ENCODE data around the gene ST6GALNAC1.

DNA sequence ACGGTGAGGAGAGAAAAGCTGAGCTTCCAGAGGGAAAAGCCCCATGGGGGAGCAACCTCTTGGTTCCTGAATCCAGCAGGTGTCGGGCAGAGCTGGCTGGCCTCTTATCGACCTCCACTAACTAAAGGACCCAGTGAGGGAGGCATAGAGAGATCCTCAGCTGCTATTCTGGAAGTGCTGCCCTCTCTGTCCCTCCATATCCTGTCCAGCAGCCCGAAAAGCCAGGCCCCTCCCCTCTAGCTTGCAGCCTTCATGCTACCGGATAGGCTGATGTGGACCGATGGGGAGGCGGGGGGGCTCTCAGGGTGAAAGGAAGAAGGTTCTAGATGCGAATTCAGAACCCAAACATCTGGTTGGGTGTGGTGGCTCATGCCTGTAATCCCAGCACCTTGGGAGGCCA lies 42.3 kb upstream of the ST6GALNAC1 start:
- no peak for TF ChIP-seq POLR2A (IDR thresholded peaks at IDR 0.05; ENCODE audit: low read length)
- no peak for TF ChIP-seq GATA1 (IDR thresholded peaks at IDR 0.05; ENCODE audit: low read depth, low read length)
